Naive B cell (primary cell): Measurements from ENCODE around the gene IFT20. TPM values are rescaled to one million over a fixed set of nuclear protein-coding genes. Genes with fewer than 3 reads are reported as not detected.
A peak's percentile ranks its signal among the peaks of the same experiment; 100 is the strongest.
"Not testable (repeated sequence)": the region's sequence is repeated elsewhere in the genome, so short reads cannot be mapped to it uniquely, and the experiment has no call there.

Experiments
- ATAC-seq, 2 donors: fragments of 150-1000 bp; cut with Tn5 transposase; 2 replicates each; pipeline ENCODE4 v1.10.0; 2021; ENCODE audit warnings: low read depth in 2 of 2, mild to moderate bottlenecking in 2 of 2, moderate library complexity in 2 of 2
- DNase-seq: peaks from one replicate; pipeline ENCODE4 v3.0.0; 2022
- H3K27ac Mint-ChIP-seq, 6 donors: one replicate each; pipeline ENCODE4 v1.8.0; 2020 to 2022; ENCODE audit warnings: mild to moderate bottlenecking in 6 of 6, mixed read lengths in 6 of 6, moderate library complexity in 5 of 6, inconsistent platforms in 2 of 6
- H3K27me3 Mint-ChIP-seq, 3 donors: one replicate each; pipeline ENCODE4 v1.8.0; 2021 to 2022; ENCODE audit warnings: mixed read lengths in 3 of 3, mild to moderate bottlenecking in 1 of 3
- H3K36me3 Mint-ChIP-seq, 2 donors: one replicate each; pipeline ENCODE4 v1.8.0; 2020 to 2022; ENCODE audit warnings: mixed read lengths in 2 of 2, inconsistent platforms in 1 of 2, mild to moderate bottlenecking in 1 of 2
- H3K4me1 Mint-ChIP-seq, 3 donors: one replicate each; pipeline ENCODE4 v1.8.0; 2020 to 2022; ENCODE audit warnings: mixed read lengths in 3 of 3, inconsistent platforms in 1 of 3, mild to moderate bottlenecking in 1 of 3, moderate library complexity in 1 of 3
- H3K4me3 Mint-ChIP-seq, 8 donors: one replicate each; pipeline ENCODE4 v1.8.0; 2020 to 2022; ENCODE audit warnings: mild to moderate bottlenecking in 8 of 8, mixed read lengths in 8 of 8, moderate library complexity in 8 of 8, inconsistent platforms in 2 of 8
- H3K9me3 Mint-ChIP-seq, 7 donors: one replicate each; pipeline ENCODE4 v1.8.0; 2020 to 2022; ENCODE audit warnings: mixed read lengths in 7 of 7, mild to moderate bottlenecking in 5 of 7, inconsistent platforms in 2 of 7, moderate library complexity in 1 of 7
- polyA plus RNA-seq, 6 donors: library from polyadenylated mRNA; unstranded; fragments of 300-500 nt; fragmentation: Illumina TruSeq; gene quantifications; one replicate each; pipeline ENCODE4 v1.2.3, GENCODE V29; 2021; ENCODE audit warnings: low read depth in 6 of 6

The IFT20 gene
- polyA plus RNA-seq, 6 donors from 2014 or later: 41.5 to 53.9 (median 49.3) TPM

DNA sequence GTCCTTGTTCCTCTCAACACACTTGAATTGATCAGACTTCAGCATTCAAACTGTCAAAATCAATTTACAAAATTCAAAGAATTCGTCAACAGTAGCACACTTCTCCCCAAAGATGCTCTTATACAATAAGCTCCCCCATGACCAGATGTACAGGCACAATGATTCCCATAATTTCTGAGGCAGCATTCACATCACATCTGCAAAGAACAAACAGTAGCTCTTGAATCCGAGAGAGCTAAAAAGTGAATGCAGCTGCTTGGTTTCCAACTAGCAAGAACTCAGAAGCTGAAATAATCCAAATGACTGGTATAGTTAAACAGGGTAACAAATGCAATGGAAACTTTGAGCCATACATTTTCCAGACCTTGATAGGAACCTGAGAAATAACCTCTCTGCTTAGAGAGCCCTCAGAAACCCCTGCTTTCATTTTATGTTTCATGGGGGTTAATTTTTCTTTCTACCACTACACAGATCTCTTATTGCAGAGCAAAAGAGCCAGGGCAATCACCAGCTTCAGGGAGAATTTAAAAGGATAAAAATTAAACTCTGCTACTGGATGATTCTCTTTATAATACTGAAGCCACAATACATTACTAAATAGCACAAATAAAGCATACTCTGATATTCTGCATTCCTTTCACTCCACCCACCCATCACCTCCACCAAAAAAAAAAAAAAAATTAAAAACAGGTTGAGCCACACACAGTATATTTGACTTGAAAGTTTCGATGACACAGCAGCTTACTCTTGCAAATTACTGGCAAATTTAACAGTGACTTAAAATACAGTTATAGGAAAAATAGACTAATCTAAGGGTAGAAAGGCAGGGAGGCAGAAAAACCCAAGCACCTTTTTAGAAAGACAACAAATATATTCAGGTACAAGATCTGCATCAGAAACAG is 39.3 kb downstream of the IFT20 start:
- no peak for ATAC-seq
- peak overlapping the region in 3 of 6 donors; percentile 18 to 27 (median 23) for H3K27ac Mint-ChIP-seq
- H3K36me3 Mint-ChIP-seq: no peaks in the 10 kb centered on the region
- no peaks in the 10 kb centered on the region for H3K27me3 Mint-ChIP-seq
- no peak overlapping the region for H3K4me3 Mint-ChIP-seq
- H3K9me3 Mint-ChIP-seq: peaks cover 0 to 2% (median 0%) of the 10 kb centered on the region in 7 donors
- no peak for DNase-seq
- H3K4me1 Mint-ChIP-seq: peaks cover 9 to 32% (median 25%) of the 10 kb centered on the region in 3 donors

DNA sequence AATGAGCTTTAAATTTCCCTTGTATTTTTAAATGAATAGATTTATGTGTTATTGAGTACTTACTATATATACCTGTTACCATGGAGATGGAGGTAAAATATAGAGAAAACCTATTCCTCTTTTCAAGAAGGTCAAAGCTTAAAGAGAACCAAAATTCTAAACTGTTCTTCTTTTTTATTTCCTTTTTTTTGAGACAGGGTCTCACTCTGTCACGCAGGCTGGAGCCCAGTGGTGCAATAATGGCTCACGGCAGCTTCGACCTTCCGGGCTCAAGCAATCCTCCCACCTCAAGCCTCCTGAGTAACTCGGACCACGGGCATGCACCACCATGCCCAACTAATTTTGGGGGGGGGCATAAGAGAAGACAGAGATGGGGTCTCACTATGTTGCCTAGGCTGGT is 41.3 kb downstream of the IFT20 start:
- no peaks in the 10 kb centered on the region for H3K36me3 Mint-ChIP-seq
- peak overlapping the region in 5 of 8 donors; percentile 9 to 82 (median 47) for H3K4me3 Mint-ChIP-seq
- ATAC-seq (peak; percentile 94 to 96), DNase-seq (peak; percentile 47)
- H3K27me3 Mint-ChIP-seq: no peaks in the 10 kb centered on the region
- H3K4me1 Mint-ChIP-seq: peaks cover 9 to 30% (median 25%) of the 10 kb centered on the region in 3 donors
- peaks cover 0 to 2% (median 0%) of the 10 kb centered on the region in 7 donors for H3K9me3 Mint-ChIP-seq
- peak overlapping the region; percentile 47 to 91 (median 80) for H3K27ac Mint-ChIP-seq

DNA sequence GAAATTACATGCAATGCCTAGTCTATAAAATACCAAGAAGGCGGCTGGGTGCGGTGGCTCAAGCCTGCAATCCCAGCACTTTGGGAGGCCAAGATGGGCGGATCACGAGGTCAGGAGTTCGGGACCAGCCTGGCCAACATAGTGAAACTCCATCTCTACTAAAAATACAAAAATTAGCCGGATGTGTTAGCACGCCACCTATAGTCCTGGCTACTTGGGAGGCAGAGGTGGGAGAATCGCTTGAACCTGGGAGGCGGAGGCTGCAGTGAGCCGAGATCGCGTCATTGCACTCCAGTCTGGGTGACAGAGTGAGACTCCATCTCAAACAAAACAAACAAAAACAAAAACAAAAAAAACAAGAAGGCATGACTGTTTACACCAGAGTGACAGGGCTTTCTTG is 42.4 kb downstream of the IFT20 start:
- H3K4me1 Mint-ChIP-seq: peaks cover 9 to 30% (median 25%) of the 10 kb centered on the region in 3 donors
- not testable (repeated sequence) for H3K27me3 Mint-ChIP-seq, H3K9me3 Mint-ChIP-seq, DNase-seq, ATAC-seq, H3K36me3 Mint-ChIP-seq
- H3K27ac Mint-ChIP-seq: peak overlapping the region in 2 of 6 donors; percentile 21 to 69
- H3K4me3 Mint-ChIP-seq: peak overlapping the region in 2 of 8 donors; percentile 21 to 37

- peaks cover 0 to 6% (median 0%) of the 10 kb centered on the region in 3 donors for H3K27me3 Mint-ChIP-seq
- ATAC-seq (no peak), DNase-seq (no peak)
- H3K4me1 Mint-ChIP-seq: peaks cover 9 to 30% (median 25%) of the 10 kb centered on the region in 3 donors
- no peak overlapping the region for H3K4me3 Mint-ChIP-seq
- H3K27ac Mint-ChIP-seq: peak overlapping the region in 1 of 6 donors; percentile 52
- no peaks in the 10 kb centered on the region for H3K36me3 Mint-ChIP-seq
- peaks cover 0 to 2% (median 0%) of the 10 kb centered on the region in 7 donors for H3K9me3 Mint-ChIP-seq
Observed at GRCh38 chr17:28291780-28292330, 43.4 kb downstream of the IFT20 start.

DNA sequence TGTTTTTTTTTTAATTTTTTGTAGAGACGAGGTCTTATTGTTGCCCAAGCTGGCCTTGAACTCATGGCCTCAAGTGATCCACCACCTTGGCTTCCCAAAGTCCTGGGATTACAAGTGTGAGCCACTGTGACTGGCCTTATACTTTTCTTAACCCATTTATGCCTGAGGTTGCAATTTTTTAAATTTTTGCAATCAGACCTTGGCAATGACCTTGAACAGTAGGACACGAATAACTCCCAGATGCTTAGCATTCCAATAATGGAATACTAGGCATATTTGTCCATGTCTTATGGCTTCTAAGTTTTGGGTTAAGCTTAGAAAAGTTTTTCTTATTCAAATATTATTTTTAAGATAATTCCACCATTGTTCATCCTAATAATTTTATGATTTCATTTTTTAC is 44.6 kb downstream of the IFT20 start:
- H3K27me3 Mint-ChIP-seq: peaks cover 0 to 9% (median 8%) of the 10 kb centered on the region in 3 donors
- peaks cover 0 to 2% (median 0%) of the 10 kb centered on the region in 7 donors for H3K9me3 Mint-ChIP-seq
- ATAC-seq: no peak
- no peak overlapping the region for H3K27ac Mint-ChIP-seq
- H3K36me3 Mint-ChIP-seq: no peaks in the 10 kb centered on the region
- DNase-seq: no peak
- H3K4me3 Mint-ChIP-seq: no peak overlapping the region
- peaks cover 9 to 29% (median 25%) of the 10 kb centered on the region in 3 donors for H3K4me1 Mint-ChIP-seq

GRCh38 chr17:28285965-28286364 is 49.3 kb downstream of the IFT20 start:
- Mint-ChIP-seq H3K4me3 (no peak overlapping the region), H3K27me3 (peaks cover 0 to 28% (median 20%) of the 10 kb centered on the region in 3 donors), H3K4me1 (no peaks in the 10 kb centered on the region), H3K9me3 (no peaks in the 10 kb centered on the region), H3K36me3 (no peaks in the 10 kb centered on the region), H3K27ac (no peak overlapping the region)
- ATAC-seq: no peak
- no peak for DNase-seq

DNA sequence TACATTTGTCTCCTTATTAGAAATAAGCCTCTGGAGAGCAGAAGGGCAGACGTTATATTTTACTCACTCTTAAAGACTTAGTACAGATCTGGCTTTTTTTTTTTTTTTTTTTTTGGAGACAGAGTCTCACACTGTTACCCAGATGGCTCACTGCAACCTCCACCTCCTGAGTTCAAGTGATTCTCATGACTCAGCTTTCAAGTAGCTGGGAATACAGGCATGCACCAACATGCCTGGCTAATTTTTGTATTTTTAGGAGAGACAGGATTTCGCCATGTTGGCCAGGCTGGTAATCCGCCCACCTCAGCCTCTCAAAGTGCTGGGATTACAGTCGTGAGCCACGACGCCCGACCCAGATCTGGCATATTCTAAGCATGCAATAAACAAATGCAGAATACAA is 52.7 kb downstream of the IFT20 start:
- H3K4me1 Mint-ChIP-seq: peaks cover 5 to 13% (median 12%) of the 10 kb centered on the region in 3 donors

DNA sequence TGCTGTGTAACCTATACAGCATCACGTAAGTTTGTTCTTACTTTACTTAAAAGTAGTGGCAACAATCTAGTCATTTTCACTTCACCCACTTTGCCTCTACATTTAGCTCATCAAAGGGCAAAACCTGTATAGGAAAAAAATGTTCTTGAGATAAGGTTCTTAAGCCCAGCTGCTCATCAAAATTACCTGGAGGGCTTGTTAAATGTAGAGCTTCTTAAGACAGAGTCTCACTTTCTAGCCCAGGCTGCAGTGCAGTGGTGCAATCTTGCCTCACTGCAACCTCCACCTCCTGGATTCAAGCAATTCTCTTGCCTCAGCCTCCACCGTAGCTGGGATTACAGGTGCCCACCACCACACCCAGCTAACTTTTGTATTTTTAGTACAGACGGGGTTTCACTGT is 54.4 kb downstream of the IFT20 start:
- Mint-ChIP-seq H3K4me1 (peaks cover 5 to 22% (median 13%) of the 10 kb centered on the region in 3 donors), H3K36me3 (no peaks in the 10 kb centered on the region), H3K27ac (no peak overlapping the region), H3K4me3 (no peak overlapping the region), H3K27me3 (peaks cover 16 to 51% (median 28%) of the 10 kb centered on the region in 3 donors), H3K9me3 (peaks cover 0 to 6% (median 0%) of the 10 kb centered on the region in 7 donors)
- ATAC-seq: no peak
- no peak for DNase-seq

More for the DNA sequence above, 52.7 kb downstream of the IFT20 start:
- ATAC-seq: no peak
- H3K36me3 Mint-ChIP-seq: no peaks in the 10 kb centered on the region
- no peak for DNase-seq
- peaks cover 8 to 45% (median 26%) of the 10 kb centered on the region in 3 donors for H3K27me3 Mint-ChIP-seq
- H3K4me3 Mint-ChIP-seq: no peak overlapping the region
- H3K27ac Mint-ChIP-seq: no peak overlapping the region
- H3K9me3 Mint-ChIP-seq: peaks cover 0 to 6% (median 0%) of the 10 kb centered on the region in 7 donors

DNA sequence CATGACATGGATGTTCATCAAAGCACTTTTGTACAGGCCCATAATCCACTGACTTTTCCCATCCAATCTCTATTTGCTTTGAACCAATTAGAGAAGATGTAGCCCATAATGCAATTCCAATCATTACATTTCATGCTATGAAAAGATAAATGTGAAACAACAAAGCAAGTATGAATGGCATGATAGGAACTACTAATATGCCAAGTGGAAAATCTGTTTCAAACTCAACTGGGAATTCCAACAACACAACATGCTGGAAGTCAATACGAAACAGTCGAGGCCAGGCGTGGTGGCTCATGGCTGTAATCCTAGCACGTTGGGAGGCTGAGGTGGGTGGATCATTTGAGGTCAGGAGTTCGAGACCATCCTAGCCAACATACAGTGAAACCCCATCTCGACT is 55.9 kb downstream of the IFT20 start:
- H3K4me3 Mint-ChIP-seq: no peak overlapping the region
- H3K4me1 Mint-ChIP-seq: peaks cover 5 to 22% (median 13%) of the 10 kb centered on the region in 3 donors
- peaks cover 0 to 6% (median 0%) of the 10 kb centered on the region in 7 donors for H3K9me3 Mint-ChIP-seq
- H3K36me3 Mint-ChIP-seq: no peaks in the 10 kb centered on the region
- H3K27ac Mint-ChIP-seq: no peak overlapping the region
- no peak for DNase-seq
- peaks cover 25 to 56% (median 40%) of the 10 kb centered on the region in 3 donors for H3K27me3 Mint-ChIP-seq
- ATAC-seq: no peak

Other genes with a start within 250 kb of the IFT20 start
- gene TMEM97, start 16.3 kb downstream of the IFT20 start, polyA plus RNA-seq: 1 to 10 TPM; 6.3 to 8.0 (median 6.9) TPM
- gene TNFAIP1, start 289 bp upstream of the IFT20 start, polyA plus RNA-seq: 10 to 100 TPM in 2 of 6 donors, 1 to 10 TPM in 4; 4.0 to 11.5 (median 9.4) TPM
- 100 to 1,000 TPM in 1 of 6 donors, 10 to 100 TPM in 5; 80.1 to 159 (median 84.3) TPM for gene POLDIP2, start 22.1 kb upstream of the IFT20 start, polyA plus RNA-seq
- gene SEBOX, start 29.7 kb upstream of the IFT20 start, polyA plus RNA-seq: not detected
- under 1 TPM in 1 of 6 donors, not detected in 5; 0.13 TPM for gene VTN, start 34.8 kb upstream of the IFT20 start, polyA plus RNA-seq
- gene SARM1, start 36.2 kb upstream of the IFT20 start, polyA plus RNA-seq: 1 to 10 TPM; 4.3 to 8.1 (median 7.1) TPM
- 1 to 10 TPM in 1 of 6 donors, under 1 TPM in 3, not detected in 2; 0.53 to 3.6 (median 0.68) TPM for gene SLC46A1, start 70.7 kb upstream of the IFT20 start, polyA plus RNA-seq
- gene SLC13A2, start 138.2 kb upstream of the IFT20 start, polyA plus RNA-seq: not detected
- not detected for gene FOXN1, start 170.9 kb upstream of the IFT20 start, polyA plus RNA-seq
- gene UNC119, start 217.2 kb upstream of the IFT20 start, polyA plus RNA-seq: 10 to 100 TPM; 69.7 to 93.0 (median 75.3) TPM
- gene PIGS, start 236.1 kb upstream of the IFT20 start, polyA plus RNA-seq: 10 to 100 TPM; 31.3 to 61.7 (median 46.0) TPM
- 10 to 100 TPM; 30.6 to 67.9 (median 48.3) TPM for gene ALDOC, start 241.4 kb upstream of the IFT20 start, polyA plus RNA-seq